GM23338 (cell line): Measurements from ENCODE around the gene EVI5L.
A peak's percentile ranks its signal among the peaks of the same experiment; 100 is the strongest.

Experiments
- CREB1 ChIP-seq: fragments of 250-450 bp; sonication (Bioruptor Pico); IDR thresholded peaks from 2 replicates; pipeline ENCODE4 v1.5.0; 2020; ENCODE audit warnings: low read depth, mild to moderate bottlenecking, moderate library complexity
- CTCF ChIP-seq, 2 experiments: fragments of 200-600 bp in 1 of 2; sonication (generic) in 1 of 2; conservative IDR thresholded peaks; 2 replicates each; pipeline versions ENCODE4 v1.5.1 to v1.6.1; 2016 to 2017; ENCODE audit warnings: antibody characterized with exemption in 2 of 2, low read depth in 2 of 2, mild to moderate bottlenecking in 2 of 2, moderate library complexity in 1 of 2
- EZH2 ChIP-seq: fragments of 200-600 bp; sonication (generic); IDR thresholded peaks from one replicate; pipeline ENCODE4 v1.8.0; 2017; ENCODE audit warnings: antibody characterized with exemption, mild to moderate bottlenecking, low read depth; ENCODE audit not compliant: unreplicated experiment
- EZH2phosphoT487 ChIP-seq: fragments of 200-600 bp; sonication (generic); IDR thresholded peaks from one replicate; pipeline ENCODE4 v1.8.1; 2018; ENCODE audit warnings: antibody characterized with exemption; ENCODE audit not compliant: unreplicated experiment
- JUNB ChIP-seq: IDR thresholded peaks from one replicate; pipeline ENCODE4 v1.6.1; 2016; ENCODE audit warnings: antibody characterized with exemption; ENCODE audit not compliant: unreplicated experiment
- NANOG ChIP-seq: IDR thresholded peaks from 2 replicates; pipeline ENCODE4 v1.6.1; 2016; ENCODE audit warnings: antibody characterized with exemption, borderline replicate concordance
- POLR2AphosphoS5 ChIP-seq: IDR thresholded peaks from 2 replicates; pipeline ENCODE4 v1.6.1; 2016; ENCODE audit warnings: antibody characterized with exemption, low read depth
- REST ChIP-seq: IDR thresholded peaks from one replicate; pipeline ENCODE4 v1.6.1; 2018; ENCODE audit warnings: antibody characterized with exemption; ENCODE audit not compliant: unreplicated experiment
- ZNF331 ChIP-seq: fragments of 250-450 bp; sonication (Bioruptor Pico); IDR thresholded peaks from 2 replicates; pipeline ENCODE4 v1.5.0; 2020; ENCODE audit warnings: low read depth, mild to moderate bottlenecking, moderate library complexity

- TF ChIP-seq CREB1 (CRISPR knock-in tag), result no peak
- no peak for TF ChIP-seq POLR2AphosphoS5
- no peak for TF ChIP-seq CTCF (conservative IDR thresholded peaks at IDR 0.05; ENCODE audit: low read depth in 2 of 2)
- TF ChIP-seq JUNB, result no peak
- TF ChIP-seq REST, result no peak
- no peak for TF ChIP-seq EZH2phosphoT487
- TF ChIP-seq NANOG, result no peak
- peak; percentile 26 for TF ChIP-seq EZH2
- TF ChIP-seq ZNF331, result no peak
These were observed 41.1 kb upstream of the EVI5L start for GRCh38 chr19:7788933-7789323.
